Transverse colon (tissue), 4 donors: Measurements from ENCODE around the gene ORC4. TPM values are rescaled to one million over a fixed set of nuclear protein-coding genes. Genes with fewer than 3 reads are reported as not detected.
A peak's percentile ranks its signal among the peaks of the same experiment; 100 is the strongest.

Source experiments
- DNase-seq: peaks from one replicate; pipeline ENCODE4 v3.0.0-alpha.2; 2019
- H3K27ac ChIP-seq, 4 donors: fragments of 200-600 bp; sonication (generic); 2 replicates each; pipeline ENCODE4 v1.5.1; 2016 to 2018; ENCODE audit warnings: inconsistent platforms in 4 of 4
- H3K27me3 ChIP-seq: fragments of 200-600 bp; sonication (generic); 2 replicates; pipeline ENCODE4 v1.5.1; 2017; ENCODE audit warnings: inconsistent platforms
- H3K36me3 ChIP-seq, 4 donors: fragments of 200-600 bp; sonication (generic); 2 replicates each; pipeline ENCODE4 v1.5.1; 2017 to 2019; ENCODE audit warnings: inconsistent platforms in 4 of 4
- H3K4me1 ChIP-seq, 4 donors: fragments of 200-600 bp; sonication (generic); 2 replicates each; pipeline ENCODE4 v1.5.1; 2017 to 2020; ENCODE audit warnings: inconsistent platforms in 4 of 4
- H3K4me3 ChIP-seq, 4 donors: fragments of 200-600 bp; sonication (generic); 1 replicate in 1 of 4; 2 replicates in 3 of 4; pipeline versions ENCODE4 v1.5.1 to v1.6.1; 2017 to 2019; ENCODE audit warnings: inconsistent platforms in 4 of 4
- H3K9me3 ChIP-seq, 2 donors: fragments of 200-600 bp; sonication (generic); 2 replicates each; pipeline ENCODE4 v1.5.1; 2017 to 2019; ENCODE audit warnings: inconsistent platforms in 2 of 2
- CTCF ChIP-seq, 5 experiments: fragments of 200-600 bp in 3 of 5; fragments of 450-650 bp in 2 of 5; sonication (generic) in 3 of 5; IDR thresholded peaks; 1 replicate in 2 of 5; 2 replicates in 3 of 5; pipeline ENCODE4 v1.5.1; 2016 to 2017; ENCODE audit warnings: antibody characterized with exemption in 5 of 5, inconsistent platforms in 3 of 5, mild to moderate bottlenecking in 2 of 5, moderate library complexity in 1 of 5
- EP300 ChIP-seq: sonication (generic); formaldehyde crosslinking; IDR thresholded peaks from one replicate; pipeline ENCODE4 v1.6.1; 2017; ENCODE audit warnings: antibody characterized with exemption, low read depth
- POLR2A ChIP-seq: fragments of 450-650 bp; IDR thresholded peaks from one replicate; pipeline ENCODE4 v1.6.1; 2016; ENCODE audit warnings: antibody characterized with exemption, mild to moderate bottlenecking, moderate library complexity
- POLR2AphosphoS5 ChIP-seq, 3 donors: sonication (generic); formaldehyde crosslinking; IDR thresholded peaks; one replicate each; pipeline ENCODE4 v1.6.1; 2016; ENCODE audit warnings: antibody characterized with exemption in 3 of 3
- WGBS, 2 donors: methylation state at CpG; one replicate each; pipeline ENCODE4 v1.1.5; 2018; ENCODE audit warnings: low coverage in 1 of 2; 5-methylcytosine and 5-hydroxymethylcytosine counted together
- in situ Hi-C, 4 donors: fragments of 200-750 bp; cut with MboI; loops; one replicate each; pipeline versions ENCODE4 v1.15.0 to v1.15.1; 2017; ENCODE audit warnings: low sequenced_read_pairs in 3 of 4, low pct_ligation_motif_present in 1 of 4, low pct_unique_long_range_greater_than_20kb in 1 of 4
- intact Hi-C: fragments of 100-400 bp; cut with DNase I; formaldehyde crosslinking; loops from one replicate; pipeline ENCODE4 v1.15.1; 2023; ENCODE audit warnings: low total_unique reads
- total RNA-seq, 4 donors: library from RNA; depleted of rRNA; stranded (reverse); fragments of >200 nt; gene quantifications; one replicate each; pipeline ENCODE4 v1.1.0, GENCODE V29; 2016

The ORC4 gene
- total RNA-seq, 4 donors from 2014 or later = 5.2 to 65.3 (median 50.1) TPM

GRCh38 chr2:148032215-148032614, 11.7 kb upstream of the ORC4 start:
- H3K36me3 ChIP-seq = no peaks in the 10 kb centered on the region
- intact Hi-C loops = no loop called here
- in situ Hi-C loops = no loop called here
- no peak for DNase-seq
- WGBS, 2 donors = 68 to 80% methylated on average over 4 of the region's 4 CpGs
- no peaks in the 10 kb centered on the region for H3K9me3 ChIP-seq
- no peaks in the 10 kb centered on the region for H3K27me3 ChIP-seq
- H3K4me3 ChIP-seq = no peak overlapping the region
- H3K4me1 ChIP-seq = peaks cover 0 to 13% (median 3%) of the 10 kb centered on the region in 4 donors
- no peak overlapping the region for H3K27ac ChIP-seq
- no peak for TF ChIP-seq CTCF (IDR thresholded peaks at IDR 0.05)
- TF ChIP-seq POLR2A = no peak
- no peak for TF ChIP-seq POLR2AphosphoS5 (IDR thresholded peaks at IDR 0.05)
- no peak for TF ChIP-seq EP300

- Histone ChIP-seq H3K9me3 (no peaks in the 10 kb centered on the region), H3K27me3 (no peaks in the 10 kb centered on the region), H3K4me3 (no peak overlapping the region), H3K4me1 (peaks cover 0 to 13% (median 3%) of the 10 kb centered on the region in 4 donors), H3K27ac (no peak overlapping the region), H3K36me3 (no peaks in the 10 kb centered on the region)
- in situ Hi-C loops (no loop called here), intact Hi-C loops (no loop called here)
- DNase-seq = no peak
- no peak for TF ChIP-seq EP300
- TF ChIP-seq POLR2A = no peak
- TF ChIP-seq POLR2AphosphoS5 (IDR thresholded peaks at IDR 0.05) = no peak
- no peak for TF ChIP-seq CTCF (IDR thresholded peaks at IDR 0.05)
Observed at GRCh38 chr2:148031152-148031551, 10.6 kb upstream of the ORC4 start.

GRCh38 chr2:148028781-148029180, 8.2 kb upstream of the ORC4 start:
- H3K9me3 ChIP-seq = no peaks in the 10 kb centered on the region
- peak overlapping the region in 3 of 4 donors; percentile 0 to 19 (median 2) for H3K27ac ChIP-seq
- DNase-seq = no peak
- H3K4me1 ChIP-seq = peaks cover 0 to 17% (median 10%) of the 10 kb centered on the region in 4 donors
- no peak for TF ChIP-seq POLR2A
- TF ChIP-seq POLR2AphosphoS5 (IDR thresholded peaks at IDR 0.05) = no peak
- TF ChIP-seq CTCF (IDR thresholded peaks at IDR 0.05) = no peak
- TF ChIP-seq EP300 = no peak
- H3K36me3 ChIP-seq = no peaks in the 10 kb centered on the region
- intact Hi-C loops (no loop called here), in situ Hi-C loops (no loop called here)
- 60 to 65% methylated on average over 1 of the region's 1 CpG for WGBS, 2 donors
- no peaks in the 10 kb centered on the region for H3K27me3 ChIP-seq
- no peak overlapping the region for H3K4me3 ChIP-seq

- no peaks in the 10 kb centered on the region for H3K27me3 ChIP-seq
- H3K9me3 ChIP-seq = no peaks in the 10 kb centered on the region
- TF ChIP-seq POLR2AphosphoS5 (IDR thresholded peaks at IDR 0.05) (no peak), CTCF (IDR thresholded peaks at IDR 0.05) (no peak), POLR2A (no peak), EP300 (no peak)
- no peaks in the 10 kb centered on the region for H3K36me3 ChIP-seq
- no peak for DNase-seq
- intact Hi-C loops = no loop called here
- H3K4me3 ChIP-seq = no peak overlapping the region
- in situ Hi-C loops = no loop called here
- no peak overlapping the region for H3K27ac ChIP-seq
- peaks cover 0 to 23% (median 12%) of the 10 kb centered on the region in 4 donors for H3K4me1 ChIP-seq
- WGBS, 2 donors = 89 to 91% methylated on average over 1 of the region's 1 CpG
Observed at GRCh38 chr2:148027822-148028221, 7.3 kb upstream of the ORC4 start.
